Stimulated activated CD8-positive, alpha-beta memory T cell treated with anti-CD3 and anti-CD28 coated beads, Interleukin-15, amount 100 ng/mL, for 1 hour (primary cell): ENCODE measurements around the gene COX6B1.
"Not testable (repeated sequence)": the region's sequence is repeated elsewhere in the genome, so short reads cannot be mapped to it uniquely, and the experiment has no call there.

ENCODE experiments used
- DNase-seq: peaks from one replicate; pipeline ENCODE4 v3.0.0-alpha.2; 2020; ENCODE audit warnings: low read depth

The COX6B1 gene

GRCh38 chr19:35633727-35634440 is 14.2 kb upstream of the COX6B1 start:
- DNase-seq = no peak

GRCh38 chr19:35636651-35637050 is 11.5 kb upstream of the COX6B1 start:
- DNase-seq = no peak

- DNase-seq = no peak
Observed at GRCh38 chr19:35637165-35637564, 11.0 kb upstream of the COX6B1 start.

- DNase-seq = no peak
Observed at GRCh38 chr19:35639321-35639639, 8.8 kb upstream of the COX6B1 start.

- DNase-seq = no peak
Observed at GRCh38 chr19:35639863-35640262, 8.3 kb upstream of the COX6B1 start.

- DNase-seq = peak; percentile 38
Observed at GRCh38 chr19:35641515-35642151, 6.5 kb upstream of the COX6B1 start, which contains the start of gene ETV2. Gene ETV2, plus strand, starts transcription at chr19:35641745. Its CDS starts 716 bp downstream, at chr19:35642461.

GRCh38 chr19:35642312-35642711 is 5.8 kb upstream of the COX6B1 start:
- DNase-seq = no peak

GRCh38 chr19:35642798-35643254 is 5.3 kb upstream of the COX6B1 start:
- DNase-seq = no peak

GRCh38 chr19:35643255-35644205 is 4.6 kb upstream of the COX6B1 start:
- DNase-seq = peak; percentile 62

GRCh38 chr19:35644206-35644986 is 3.7 kb upstream of the COX6B1 start:
- peak; percentile 88 for DNase-seq

GRCh38 chr19:35644987-35645679 is 3.0 kb upstream of the COX6B1 start:
- peak; percentile 51 for DNase-seq

GRCh38 chr19:35645680-35646511 is 2.2 kb upstream of the COX6B1 start:
- no peak for DNase-seq

- DNase-seq = no peak
Observed at GRCh38 chr19:35650581-35650980, 2.5 kb downstream of the COX6B1 start.

- not testable (repeated sequence) for DNase-seq
Observed at GRCh38 chr19:35654828-35655227, 6.7 kb downstream of the COX6B1 start.

GRCh38 chr19:35655600-35655999 is 7.5 kb downstream of the COX6B1 start:
- no peak for DNase-seq

- DNase-seq = no peak
Observed at GRCh38 chr19:35656700-35657099, 8.6 kb downstream of the COX6B1 start.

GRCh38 chr19:35657904-35658700 is 10.0 kb downstream of the COX6B1 start:
- DNase-seq = no peak

- no peak for DNase-seq
Observed at GRCh38 chr19:35661995-35662340, 13.8 kb downstream of the COX6B1 start.

- DNase-seq = no peak
Observed at GRCh38 chr19:35663981-35664380, 15.9 kb downstream of the COX6B1 start.

GRCh38 chr19:35665157-35665556 is 17.0 kb downstream of the COX6B1 start:
- no peak for DNase-seq
